ENCODE measurements around the gene PICK1.

GRCh38 chr22:38021206-38021605 is 36.0 kb upstream of the PICK1 start:
- TF ChIP-seq, protein P1, sequence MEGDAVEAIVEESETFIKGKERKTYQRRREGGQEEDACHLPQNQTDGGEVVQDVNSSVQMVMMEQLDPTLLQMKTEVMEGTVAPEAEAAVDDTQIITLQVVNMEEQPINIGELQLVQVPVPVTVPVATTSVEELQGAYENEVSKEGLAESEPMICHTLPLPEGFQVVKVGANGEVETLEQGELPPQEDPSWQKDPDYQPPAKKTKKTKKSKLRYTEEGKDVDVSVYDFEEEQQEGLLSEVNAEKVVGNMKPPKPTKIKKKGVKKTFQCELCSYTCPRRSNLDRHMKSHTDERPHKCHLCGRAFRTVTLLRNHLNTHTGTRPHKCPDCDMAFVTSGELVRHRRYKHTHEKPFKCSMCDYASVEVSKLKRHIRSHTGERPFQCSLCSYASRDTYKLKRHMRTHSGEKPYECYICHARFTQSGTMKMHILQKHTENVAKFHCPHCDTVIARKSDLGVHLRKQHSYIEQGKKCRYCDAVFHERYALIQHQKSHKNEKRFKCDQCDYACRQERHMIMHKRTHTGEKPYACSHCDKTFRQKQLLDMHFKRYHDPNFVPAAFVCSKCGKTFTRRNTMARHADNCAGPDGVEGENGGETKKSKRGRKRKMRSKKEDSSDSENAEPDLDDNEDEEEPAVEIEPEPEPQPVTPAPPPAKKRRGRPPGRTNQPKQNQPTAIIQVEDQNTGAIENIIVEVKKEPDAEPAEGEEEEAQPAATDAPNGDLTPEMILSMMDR (IDR thresholded peaks at IDR 0.05), result no peak
- TF ChIP-seq POLR2AphosphoS5 (IDR thresholded peaks at IDR 0.05; ENCODE audit: low read depth, low read length) (no peak), SIN3A (IDR thresholded peaks at IDR 0.05; ENCODE audit: borderline replicate concordance, insufficient read depth, low read depth, low read length) (no peak)
